BJ (cell line): ENCODE results near the gene UBASH3B. TPM values are rescaled to one million over a fixed set of nuclear protein-coding genes. Genes with fewer than 3 reads are reported as not detected.
"Not testable (repeated sequence)": the region's sequence is repeated elsewhere in the genome, so short reads cannot be mapped to it uniquely, and the experiment has no call there.

Experiments used
- CTCF ChIA-PET: fragments of 350-600 bp; formaldehyde crosslinking; extraction: SDS; loops from one replicate; lab custom pipeline; 2021; ENCODE audit warnings: antibody characterized with exemption, inconsistent platforms; lab: Yijun Ruan, JAX
- POLR2A ChIA-PET: fragments of 300-600 bp; sonication (Branson Sonifier 250); formaldehyde crosslinking; extraction: SDS; loops from one replicate; lab custom pipeline; 2021; ENCODE audit warnings: antibody characterized with exemption; lab: Charles Lee
- DNase-seq: peaks from one replicate; pipeline ENCODE4 v3.0.0-alpha.2; 2011; ENCODE audit warnings: low read depth
- H3K27me3 ChIP-seq: 2 replicates; pipeline ENCODE4 v1.6.0; 2011; ENCODE audit warnings: low read length; ENCODE audit not compliant: control insufficient read depth, insufficient read depth
- H3K36me3 ChIP-seq: 2 replicates; pipeline ENCODE4 v1.5.1; 2011; ENCODE audit warnings: low read length; ENCODE audit not compliant: control insufficient read depth, insufficient read depth
- H3K4me3 ChIP-seq: 2 replicates; pipeline ENCODE4 v1.5.1; 2011; ENCODE audit warnings: low read depth, mild to moderate bottlenecking, control low read depth, low read length
- CTCF ChIP-seq: IDR thresholded peaks from 2 replicates; pipeline ENCODE4 v1.5.1; 2011; ENCODE audit warnings: low read depth, mild to moderate bottlenecking, control low read depth, inconsistent platforms, low read length, moderate library complexity; ENCODE audit not compliant: insufficient read depth
- polyA plus RNA-seq: library from polyadenylated mRNA; depleted of rRNA; stranded (reverse); fragments of >200 nt; gene quantifications from 2 replicates; pipeline ENCODE4 v1.2.3, GENCODE V29; 2011

Gene UBASH3B
- polyA plus RNA-seq, 1 experiment = 28.4 TPM

GRCh38 chr11:122617926-122618325, 37.6 kb upstream of the UBASH3B start:
- Histone ChIP-seq H3K27me3 (peaks cover 4% of the 10 kb centered on the region; the same call in 1 of the 2 replicates), H3K4me3 (no peak overlapping the region), H3K36me3 (no peaks in the 10 kb centered on the region)
- POLR2A ChIA-PET = no interaction called here
- no peak for DNase-seq
- no peak for TF ChIP-seq CTCF
- CTCF ChIA-PET = interaction anchor here (1.0 kb wide), 1 partner anchor 10 kb away, joined by 3 read pairs; no protein-coding TSS in a partner anchor

GRCh38 chr11:122618927-122619326, 36.6 kb upstream of the UBASH3B start:
- Histone ChIP-seq H3K27me3 (peaks cover 4% of the 10 kb centered on the region; the same call in 1 of the 2 replicates), H3K36me3 (no peaks in the 10 kb centered on the region), H3K4me3 (no peak overlapping the region)
- ChIA-PET CTCF (interaction anchor here (1.0 kb wide), 1 partner anchor 9 kb away, joined by 3 read pairs; no protein-coding TSS in a partner anchor), POLR2A (no interaction called here)
- no peak for TF ChIP-seq CTCF
- DNase-seq = no peak

DNA sequence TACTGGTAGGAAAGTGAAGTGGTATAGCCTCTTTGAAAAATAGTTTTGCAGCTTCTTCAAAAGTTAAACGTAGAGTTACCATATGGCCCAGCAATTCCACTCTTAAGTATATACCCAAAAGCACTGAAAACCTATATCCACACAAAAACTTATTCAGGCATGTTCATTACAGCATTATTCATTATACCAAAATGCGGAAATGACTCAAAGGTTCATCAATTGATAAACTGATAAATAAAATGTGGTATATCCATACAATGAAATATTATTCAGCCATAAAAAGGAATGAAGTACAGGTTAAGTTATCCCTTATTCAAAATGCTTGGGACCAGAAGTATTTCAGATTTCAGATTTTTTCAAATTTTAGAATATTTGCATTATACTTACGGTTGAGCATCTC, 35.8 kb upstream of the UBASH3B start:
- ChIA-PET POLR2A (no interaction called here), CTCF (no interaction called here)
- TF ChIP-seq CTCF = no peak
- peaks cover 1% of the 10 kb centered on the region for H3K27me3 ChIP-seq
- H3K36me3 ChIP-seq = no peaks in the 10 kb centered on the region
- DNase-seq = no peak
- no peak overlapping the region for H3K4me3 ChIP-seq

DNA sequence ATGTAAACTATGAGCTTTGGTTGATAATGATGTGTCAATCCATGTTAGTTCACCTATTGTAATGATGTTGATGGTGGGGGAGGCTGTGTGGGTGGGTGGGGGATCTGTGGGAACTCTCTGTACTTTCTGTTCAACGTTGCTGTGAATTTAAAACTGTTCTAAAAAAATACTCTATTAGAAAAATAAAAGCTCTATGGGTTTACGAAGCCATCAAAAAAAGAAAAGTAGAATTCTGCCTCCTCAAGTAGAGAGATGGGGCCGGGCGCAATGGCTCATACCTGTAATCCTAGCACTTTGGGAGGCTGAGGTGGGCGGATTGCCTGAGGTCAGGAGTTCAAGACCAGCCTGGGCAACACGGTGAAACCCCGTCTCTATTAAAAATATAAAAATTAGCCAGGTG, 30.0 kb upstream of the UBASH3B start:
- POLR2A ChIA-PET, H3K36me3 ChIP-seq, DNase-seq, H3K27me3 ChIP-seq, H3K4me3 ChIP-seq: not testable (repeated sequence)
- CTCF ChIA-PET = interaction anchor here (4.7 kb wide), 1 partner anchor 155 kb away, joined by 28 read pairs; no protein-coding TSS in a partner anchor

DNA sequence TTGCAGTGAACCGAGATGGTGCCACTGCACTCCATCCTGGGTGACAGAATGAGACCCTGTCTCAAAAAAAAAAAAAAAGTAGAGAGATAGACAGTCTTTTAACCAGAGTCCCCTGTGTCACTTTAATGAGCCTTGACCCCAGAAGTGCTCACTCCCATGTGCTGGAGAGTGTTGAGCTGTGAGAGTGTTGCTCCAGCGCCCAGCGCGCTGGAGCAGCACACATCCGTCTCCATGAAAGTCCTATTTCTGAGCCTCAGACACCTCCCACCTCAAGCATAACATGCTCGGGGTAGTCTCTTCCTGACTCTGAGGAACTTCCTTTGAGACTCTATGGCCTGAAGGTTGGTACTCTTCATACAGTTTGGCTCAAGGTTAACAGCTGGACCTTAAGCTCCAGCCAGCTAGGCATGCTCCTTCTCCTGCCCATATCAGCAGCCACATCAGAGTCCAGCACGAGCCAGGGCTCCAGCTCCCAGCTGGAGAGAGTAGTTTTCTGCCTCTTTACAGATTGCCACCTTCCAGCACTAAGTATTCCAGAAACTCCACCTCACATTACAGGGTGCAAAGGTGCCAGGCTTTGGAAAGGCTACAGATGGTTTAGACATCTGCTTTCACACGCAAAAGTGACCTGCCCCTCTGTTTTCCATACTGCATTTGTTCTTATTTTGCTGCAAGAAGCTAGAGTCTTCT, 29.4 kb upstream of the UBASH3B start:
- CTCF ChIA-PET = interaction anchor here (0.7 to 4.7 kb wide), 3 partner anchors 80 to 228 kb away, joined by 3 to 66 read pairs (median 28); no protein-coding TSS in a partner anchor

More for the DNA sequence above, 29.4 kb upstream of the UBASH3B start:
- Histone ChIP-seq H3K4me3 (no peak overlapping the region), H3K27me3 (peaks cover 6% of the 10 kb centered on the region), H3K36me3 (no peaks in the 10 kb centered on the region)
- TF ChIP-seq CTCF = no peak
- DNase-seq = no peak
- POLR2A ChIA-PET = no interaction called here
